CD4-positive, alpha-beta T cell treated with Interleukin-6 at 100 ng/mL for 8 hours (primary cell): Measurements from ENCODE around the gene TTK.
"Not testable (repeated sequence)": the region's sequence is repeated elsewhere in the genome, so short reads cannot be mapped to it uniquely, and the experiment has no call there.

Experiments used
- DNase-seq: peaks from one replicate; pipeline ENCODE4 v3.0.0-alpha.2; 2020; ENCODE audit warnings: mixed read lengths, low spot score

TTK gene

DNA sequence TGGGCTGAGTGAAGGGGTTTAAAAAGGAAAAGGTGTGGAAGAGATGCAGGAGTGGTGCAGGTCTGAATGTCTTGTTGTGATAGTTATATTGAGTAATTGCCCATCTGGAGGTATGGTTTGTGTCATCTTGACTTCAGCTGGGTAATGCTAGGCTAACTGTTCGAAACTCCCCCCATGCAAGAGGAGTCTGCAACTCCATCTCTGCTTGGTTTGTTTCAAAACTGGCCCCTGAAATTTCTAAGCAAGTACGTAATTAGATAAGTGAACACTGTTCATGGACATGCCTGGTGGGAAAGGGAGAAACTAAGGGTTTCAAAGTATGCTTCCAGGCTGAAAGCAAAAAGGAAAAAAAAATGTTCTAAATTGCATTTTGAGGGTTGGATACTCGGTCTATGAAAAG, 17.1 kb downstream of the TTK start:
- DNase-seq, result no peak

DNA sequence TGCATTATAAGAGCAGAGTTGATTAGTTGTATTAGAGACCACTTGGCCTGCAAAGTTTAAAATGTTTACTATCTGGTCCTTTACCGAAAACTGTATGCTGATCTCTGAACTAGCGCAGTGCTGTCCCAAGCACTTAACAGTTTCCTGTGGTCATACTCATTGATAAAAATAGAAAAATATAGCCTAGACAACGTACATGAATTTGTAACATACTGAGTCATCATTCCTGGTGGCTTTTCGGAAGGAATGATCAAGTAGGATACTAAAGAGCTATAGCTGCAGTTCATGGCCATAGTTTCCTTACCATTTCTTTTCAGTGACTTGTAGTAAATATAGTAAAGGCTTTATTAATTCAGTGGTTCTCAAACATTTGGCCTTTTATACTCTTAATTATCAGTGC, 18.4 kb downstream of the TTK start:
- DNase-seq, result no peak

DNA sequence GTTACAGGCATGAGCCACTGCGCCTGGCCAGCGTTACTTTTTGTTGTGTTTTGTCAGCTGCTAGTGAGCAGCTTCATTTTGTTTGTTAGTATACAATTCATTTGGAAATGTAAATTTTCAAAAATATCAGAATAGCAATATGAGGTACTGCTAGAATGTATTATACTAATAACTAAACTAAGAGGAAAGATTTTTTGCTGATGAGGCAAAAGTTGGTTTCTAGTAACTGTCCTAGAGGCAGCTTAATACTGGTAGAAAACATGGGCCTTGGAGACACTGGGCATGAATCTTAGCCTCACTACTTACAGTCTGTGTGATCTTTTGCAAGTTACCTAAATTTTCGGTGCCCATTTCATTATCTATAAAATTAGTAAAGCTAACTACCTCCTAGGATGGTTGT, 24.1 kb downstream of the TTK start:
- no peak for DNase-seq

DNA sequence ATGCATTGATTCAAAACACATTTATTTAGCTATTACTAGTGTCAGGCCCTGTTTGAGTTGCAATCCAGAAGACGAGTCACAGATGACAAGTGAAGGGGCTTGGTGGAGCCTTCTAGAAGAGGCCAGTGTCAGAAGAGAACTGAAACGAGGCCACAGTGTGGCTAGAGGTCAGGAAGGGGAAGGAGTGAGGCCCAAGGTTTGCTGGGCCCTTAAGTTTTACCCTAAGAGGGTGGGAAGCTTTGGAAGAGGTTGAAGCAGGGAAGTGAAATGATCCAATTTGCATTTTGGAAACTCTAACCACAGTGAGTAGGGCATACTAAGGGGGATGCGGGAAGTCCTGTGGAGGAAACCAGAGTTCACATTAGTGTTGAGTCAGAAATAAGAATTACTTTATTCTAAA, 25.0 kb downstream of the TTK start:
- no peak for DNase-seq

DNA sequence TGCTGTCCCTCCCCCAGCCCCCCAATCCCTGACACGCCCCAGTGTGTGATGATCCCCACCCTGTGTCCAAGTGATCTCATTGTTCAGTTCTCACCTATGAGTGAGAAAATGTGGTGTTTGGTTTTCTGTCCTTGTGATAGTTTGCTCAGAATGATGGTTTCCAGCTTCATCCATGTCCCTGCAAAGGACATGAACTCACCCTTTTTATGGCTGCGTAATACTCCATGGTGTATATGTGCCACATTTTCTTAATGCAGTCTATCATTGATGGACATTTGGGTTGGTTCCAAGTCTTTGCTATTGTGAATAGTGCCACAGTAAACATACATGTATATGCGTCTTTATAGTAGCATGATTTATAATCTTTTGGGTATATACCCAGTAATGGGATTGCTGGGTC, 43.8 kb downstream of the TTK start:
- DNase-seq, result not testable (repeated sequence)

DNA sequence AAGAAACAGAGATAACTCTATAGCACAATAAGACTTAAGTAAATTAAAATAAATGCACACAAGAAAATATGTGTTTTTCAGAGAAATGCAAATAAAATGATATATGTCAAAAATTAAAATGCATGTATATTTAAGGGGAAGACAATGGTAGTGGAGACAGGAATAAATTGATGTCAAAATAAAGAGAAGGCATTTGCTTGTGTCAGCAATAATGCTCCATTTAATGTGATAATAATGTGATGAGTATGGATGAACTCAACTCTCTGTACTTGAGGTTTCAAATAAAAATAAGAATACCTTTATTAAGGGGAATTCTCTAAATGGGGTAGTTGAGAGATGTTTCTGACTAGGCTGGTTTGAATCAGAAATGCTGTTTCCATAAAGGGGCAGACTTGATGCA, 56.3 kb downstream of the TTK start:
- no peak for DNase-seq

- not testable (repeated sequence) for DNase-seq
Measured at GRCh38 chr6:80068146-80068545, 63.7 kb downstream of the TTK start.

DNA sequence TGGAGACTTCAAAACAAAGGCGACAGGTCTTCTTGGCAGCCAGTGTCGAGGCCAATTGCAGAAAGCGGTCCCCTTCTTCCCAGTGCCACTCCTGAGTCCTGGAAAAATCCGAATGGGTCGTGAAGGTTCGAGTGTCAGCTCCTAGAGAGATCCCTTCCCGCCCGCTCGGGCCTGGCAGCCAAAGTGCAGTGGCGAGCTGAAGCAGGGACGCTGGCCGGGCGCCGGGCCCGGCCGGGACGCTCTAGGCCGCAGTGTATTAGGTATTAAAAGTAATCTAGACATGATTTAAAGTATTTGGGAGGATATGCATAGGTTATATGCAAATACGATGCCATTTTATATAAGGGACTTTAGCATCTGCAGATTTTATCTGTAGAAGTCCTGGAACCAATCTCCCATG, 66.0 kb downstream of the TTK start:
- DNase-seq, result not testable (repeated sequence)

GRCh38 chr6:80077067-80077466, 72.6 kb downstream of the TTK start:
- DNase-seq, result no peak

DNA sequence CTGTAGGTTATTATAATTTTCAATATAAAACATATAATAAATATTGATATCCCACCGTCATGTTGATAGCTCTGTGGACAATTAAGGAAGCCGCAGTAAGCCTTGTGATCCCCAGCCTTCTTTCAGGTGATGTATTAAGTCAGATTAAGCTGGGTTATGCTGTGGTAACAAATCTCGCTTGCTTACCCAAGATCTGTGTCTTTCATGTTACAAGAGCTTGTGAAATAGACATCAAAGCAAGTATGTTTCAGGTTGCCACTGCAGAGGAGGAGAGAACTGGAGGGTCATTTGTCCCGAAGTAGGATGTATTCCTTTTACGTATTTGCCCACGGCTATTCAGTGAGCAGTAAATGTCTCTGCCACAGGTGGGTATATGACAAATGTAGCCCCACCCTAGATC, 84.2 kb downstream of the TTK start:
- DNase-seq, result no peak

GRCh38 chr6:80091506-80091905, 87.1 kb downstream of the TTK start:
- no peak for DNase-seq
